ENCODE measurements around the gene TDRD9.
"Not testable (repeated sequence)": the region's sequence is repeated elsewhere in the genome, so short reads cannot be mapped to it uniquely, and the experiment has no call there.

TDRD9 gene

GRCh38 chr14:103921855-103922200 is 6.4 kb upstream of the TDRD9 start:
- H3K4me3 ChIP-seq (ENCODE audit: low read length); H3K4ac ChIP-seq (ENCODE audit: low read depth, low read length); H2AK5ac ChIP-seq (ENCODE audit: low read length); DNase-seq; H2BK15ac ChIP-seq (replicated peaks; ENCODE audit: low read depth); H4K8ac ChIP-seq (ENCODE audit: low read depth, low read length); H3K18ac ChIP-seq (ENCODE audit: low read length); H3K27me3 ChIP-seq (ENCODE audit: insufficient read depth, low read length, poor library complexity); H3K9ac ChIP-seq (ENCODE audit: low read length); H3K4me1 ChIP-seq (ENCODE audit: control insufficient read depth, low read depth, low read length); H2BK5ac ChIP-seq (ENCODE audit: low read length); H4K5ac ChIP-seq (ENCODE audit: low read length); H3K27ac ChIP-seq (ENCODE audit: low read depth, low read length); H3K23ac ChIP-seq (ENCODE audit: low read length); H3K36me3 ChIP-seq (ENCODE audit: control insufficient read depth, insufficient read depth, low read length); H3K56ac ChIP-seq (ENCODE audit: low read length); H2BK120ac ChIP-seq (ENCODE audit: low read depth, low read length): not testable (repeated sequence)
- Histone ChIP-seq H3K79me2 (ENCODE audit: control insufficient read depth, insufficient read depth, low read length) (peaks cover 23% of the 10 kb centered on the region), H3K4me2 (ENCODE audit: low read length) (peak overlapping the region; percentile 37), H3K79me1 (ENCODE audit: low read length) (peaks cover 14% of the 10 kb centered on the region)
- no CpG with 5 or more reads among the region's 12 CpGs for WGBS (ENCODE audit: extremely low coverage, insufficient coverage, low lambda C conversion rate)

- DNase-seq: peak; percentile 22
- Histone ChIP-seq H3K4ac (ENCODE audit: low read depth, low read length) (no peak overlapping the region), H2BK120ac (ENCODE audit: low read depth, low read length) (no peak overlapping the region), H3K23ac (ENCODE audit: low read length) (no peak overlapping the region), H3K56ac (ENCODE audit: low read length) (no peak overlapping the region), H3K27ac (ENCODE audit: low read depth, low read length) (no peak overlapping the region), H3K9ac (ENCODE audit: low read length) (no peak overlapping the region), H3K79me1 (ENCODE audit: low read length) (peaks cover 6% of the 10 kb centered on the region), H3K79me2 (ENCODE audit: control insufficient read depth, insufficient read depth, low read length) (peaks cover 15% of the 10 kb centered on the region), H3K27me3 (ENCODE audit: insufficient read depth, low read length, poor library complexity) (no peaks in the 10 kb centered on the region), H2BK15ac (replicated peaks; ENCODE audit: low read depth) (no peak overlapping the region), H3K4me1 (ENCODE audit: control insufficient read depth, low read depth, low read length) (no peaks in the 10 kb centered on the region), H2BK5ac (ENCODE audit: low read length) (no peak overlapping the region), H3K36me3 (ENCODE audit: control insufficient read depth, insufficient read depth, low read length) (no peaks in the 10 kb centered on the region), H3K18ac (ENCODE audit: low read length) (no peak overlapping the region), H2AK5ac (ENCODE audit: low read length) (no peak overlapping the region), H3K4me2 (ENCODE audit: low read length) (no peak overlapping the region), H4K5ac (ENCODE audit: low read length) (no peak overlapping the region), H3K4me3 (ENCODE audit: low read length) (no peak overlapping the region), H4K8ac (ENCODE audit: low read depth, low read length) (no peak overlapping the region)
- no CpG with 5 or more reads among the region's 6 CpGs for WGBS (ENCODE audit: extremely low coverage, insufficient coverage, low lambda C conversion rate)
These were observed 4.4 kb upstream of the TDRD9 start for GRCh38 chr14:103923863-103924262.

- H3K27ac ChIP-seq (ENCODE audit: low read depth, low read length): no peak overlapping the region
- H4K5ac ChIP-seq (ENCODE audit: low read length): no peak overlapping the region
- no peak overlapping the region for H3K4me2 ChIP-seq (ENCODE audit: low read length)
- no peak overlapping the region for H2BK15ac ChIP-seq (replicated peaks; ENCODE audit: low read depth)
- H3K18ac ChIP-seq (ENCODE audit: low read length): no peak overlapping the region
- no peak overlapping the region for H2AK5ac ChIP-seq (ENCODE audit: low read length)
- H3K4me1 ChIP-seq (ENCODE audit: control insufficient read depth, low read depth, low read length): no peaks in the 10 kb centered on the region
- no peaks in the 10 kb centered on the region for H3K27me3 ChIP-seq (ENCODE audit: insufficient read depth, low read length, poor library complexity)
- no peak overlapping the region for H4K8ac ChIP-seq (ENCODE audit: low read depth, low read length)
- WGBS (ENCODE audit: extremely low coverage, insufficient coverage, low lambda C conversion rate): no CpG with 5 or more reads among the region's 5 CpGs
- H2BK120ac ChIP-seq (ENCODE audit: low read depth, low read length): no peak overlapping the region
- peaks cover 9% of the 10 kb centered on the region for H3K79me2 ChIP-seq (ENCODE audit: control insufficient read depth, insufficient read depth, low read length)
- peaks cover 4% of the 10 kb centered on the region for H3K79me1 ChIP-seq (ENCODE audit: low read length)
- H3K56ac ChIP-seq (ENCODE audit: low read length): no peak overlapping the region
- no peak overlapping the region for H3K4ac ChIP-seq (ENCODE audit: low read depth, low read length)
- H3K23ac ChIP-seq (ENCODE audit: low read length): no peak overlapping the region
- H3K4me3 ChIP-seq (ENCODE audit: low read length): no peak overlapping the region
- H3K36me3 ChIP-seq (ENCODE audit: control insufficient read depth, insufficient read depth, low read length): no peaks in the 10 kb centered on the region
- H2BK5ac ChIP-seq (ENCODE audit: low read length): no peak overlapping the region
- no peak overlapping the region for H3K9ac ChIP-seq (ENCODE audit: low read length)
- DNase-seq: no peak
These were observed 2.9 kb upstream of the TDRD9 start for GRCh38 chr14:103925316-103925715.

- H3K4me2 ChIP-seq (ENCODE audit: low read length): no peak overlapping the region
- no peak overlapping the region for H3K27ac ChIP-seq (ENCODE audit: low read depth, low read length)
- H3K4me1 ChIP-seq (ENCODE audit: control insufficient read depth, low read depth, low read length): no peaks in the 10 kb centered on the region
- H2BK15ac ChIP-seq (replicated peaks; ENCODE audit: low read depth): no peak overlapping the region
- no peak overlapping the region for H3K4ac ChIP-seq (ENCODE audit: low read depth, low read length)
- H3K27me3 ChIP-seq (ENCODE audit: insufficient read depth, low read length, poor library complexity): no peaks in the 10 kb centered on the region
- no peak for DNase-seq
- H4K5ac ChIP-seq (ENCODE audit: low read length): no peak overlapping the region
- no peaks in the 10 kb centered on the region for H3K79me1 ChIP-seq (ENCODE audit: low read length)
- no peak overlapping the region for H3K4me3 ChIP-seq (ENCODE audit: low read length)
- H3K18ac ChIP-seq (ENCODE audit: low read length): no peak overlapping the region
- H2BK120ac ChIP-seq (ENCODE audit: low read depth, low read length): no peak overlapping the region
- H3K56ac ChIP-seq (ENCODE audit: low read length): no peak overlapping the region
- no peaks in the 10 kb centered on the region for H3K36me3 ChIP-seq (ENCODE audit: control insufficient read depth, insufficient read depth, low read length)
- no peak overlapping the region for H4K8ac ChIP-seq (ENCODE audit: low read depth, low read length)
- H2AK5ac ChIP-seq (ENCODE audit: low read length): no peak overlapping the region
- no peak overlapping the region for H3K9ac ChIP-seq (ENCODE audit: low read length)
- no peak overlapping the region for H2BK5ac ChIP-seq (ENCODE audit: low read length)
- H3K23ac ChIP-seq (ENCODE audit: low read length): no peak overlapping the region
- no CpG with 5 or more reads among the region's 18 CpGs for WGBS (ENCODE audit: extremely low coverage, insufficient coverage, low lambda C conversion rate)
- no peaks in the 10 kb centered on the region for H3K79me2 ChIP-seq (ENCODE audit: control insufficient read depth, insufficient read depth, low read length)
These were observed 690 bp upstream of the TDRD9 start for GRCh38 chr14:103927566-103927965.

- H3K23ac ChIP-seq (ENCODE audit: low read length): no peak overlapping the region
- H3K9ac ChIP-seq (ENCODE audit: low read length): no peak overlapping the region
- H2BK5ac ChIP-seq (ENCODE audit: low read length): no peak overlapping the region
- no peaks in the 10 kb centered on the region for H3K36me3 ChIP-seq (ENCODE audit: control insufficient read depth, insufficient read depth, low read length)
- no peak overlapping the region for H2AK5ac ChIP-seq (ENCODE audit: low read length)
- H2BK15ac ChIP-seq (replicated peaks; ENCODE audit: low read depth): no peak overlapping the region
- H3K27me3 ChIP-seq (ENCODE audit: insufficient read depth, low read length, poor library complexity): no peaks in the 10 kb centered on the region
- H3K4me1 ChIP-seq (ENCODE audit: control insufficient read depth, low read depth, low read length): no peaks in the 10 kb centered on the region
- no peak for DNase-seq
- no peaks in the 10 kb centered on the region for H3K79me1 ChIP-seq (ENCODE audit: low read length)
- no peak overlapping the region for H2BK120ac ChIP-seq (ENCODE audit: low read depth, low read length)
- H4K5ac ChIP-seq (ENCODE audit: low read length): no peak overlapping the region
- no peak overlapping the region for H3K4me2 ChIP-seq (ENCODE audit: low read length)
- H3K4ac ChIP-seq (ENCODE audit: low read depth, low read length): no peak overlapping the region
- no peak overlapping the region for H3K4me3 ChIP-seq (ENCODE audit: low read length)
- no CpG with 5 or more reads among the region's 14 CpGs for WGBS (ENCODE audit: extremely low coverage, insufficient coverage, low lambda C conversion rate)
- H3K18ac ChIP-seq (ENCODE audit: low read length): no peak overlapping the region
- no peaks in the 10 kb centered on the region for H3K79me2 ChIP-seq (ENCODE audit: control insufficient read depth, insufficient read depth, low read length)
- H4K8ac ChIP-seq (ENCODE audit: low read depth, low read length): no peak overlapping the region
- H3K27ac ChIP-seq (ENCODE audit: low read depth, low read length): no peak overlapping the region
- H3K56ac ChIP-seq (ENCODE audit: low read length): no peak overlapping the region
These were observed 1.9 kb downstream of the TDRD9 start for GRCh38 chr14:103930051-103930604.

GRCh38 chr14:103931422-103931821 is 3.2 kb downstream of the TDRD9 start:
- Histone ChIP-seq H3K4me2 (ENCODE audit: low read length) (no peak overlapping the region), H3K4me3 (ENCODE audit: low read length) (no peak overlapping the region), H4K5ac (ENCODE audit: low read length) (no peak overlapping the region), H2BK120ac (ENCODE audit: low read depth, low read length) (no peak overlapping the region), H3K27ac (ENCODE audit: low read depth, low read length) (no peak overlapping the region), H3K23ac (ENCODE audit: low read length) (no peak overlapping the region), H3K4ac (ENCODE audit: low read depth, low read length) (no peak overlapping the region), H4K8ac (ENCODE audit: low read depth, low read length) (no peak overlapping the region), H3K56ac (ENCODE audit: low read length) (no peak overlapping the region), H2BK5ac (ENCODE audit: low read length) (no peak overlapping the region), H3K9ac (ENCODE audit: low read length) (no peak overlapping the region), H2BK15ac (replicated peaks; ENCODE audit: low read depth) (no peak overlapping the region), H2AK5ac (ENCODE audit: low read length) (no peak overlapping the region), H3K79me1 (ENCODE audit: low read length) (no peaks in the 10 kb centered on the region), H3K36me3 (ENCODE audit: control insufficient read depth, insufficient read depth, low read length) (no peaks in the 10 kb centered on the region), H3K27me3 (ENCODE audit: insufficient read depth, low read length, poor library complexity) (no peaks in the 10 kb centered on the region), H3K4me1 (ENCODE audit: control insufficient read depth, low read depth, low read length) (no peaks in the 10 kb centered on the region), H3K79me2 (ENCODE audit: control insufficient read depth, insufficient read depth, low read length) (no peaks in the 10 kb centered on the region), H3K18ac (ENCODE audit: low read length) (no peak overlapping the region)
- DNase-seq: no peak
- no CpG with 5 or more reads among the region's 3 CpGs for WGBS (ENCODE audit: extremely low coverage, insufficient coverage, low lambda C conversion rate)
